K562 (cell line): Measurements from ENCODE around the gene DYNLL1. TPM values are rescaled to one million over a fixed set of nuclear protein-coding genes. Genes with fewer than 3 reads are reported as not detected.

Source experiments
- BRD9 ChIP-seq: fragments of 450-650 bp; IDR thresholded peaks from 2 replicates; pipeline ENCODE4 v1.6.1; 2018; ENCODE audit warnings: low read depth; ENCODE audit not compliant: partially characterized antibody
- CREBBP ChIP-seq: IDR thresholded peaks from one replicate; pipeline ENCODE4 v1.6.1; 2012; ENCODE audit warnings: low read depth, mild to moderate bottlenecking, control low read depth, inconsistent platforms, low read length
- ETV1 ChIP-seq: fragments of 450-650 bp; conservative IDR thresholded peaks from 2 replicates; pipeline ENCODE4 v1.6.1; 2016; ENCODE audit warnings: missing genetic modification characterization, control low read depth, low read depth, missing compliant biosample characterization
- GABPB1 ChIP-seq: sonication (generic); formaldehyde crosslinking; IDR thresholded peaks from 2 replicates; pipeline ENCODE4 v1.8.0; 2022; ENCODE audit warnings: mild to moderate bottlenecking, missing genetic modification reagents
- MGA ChIP-seq: fragments of 450-650 bp; IDR thresholded peaks from 2 replicates; pipeline ENCODE4 v1.6.1; 2016; ENCODE audit warnings: mild to moderate bottlenecking, moderate library complexity
- MXI1 ChIP-seq: IDR thresholded peaks from 2 replicates; pipeline ENCODE4 v1.6.1; 2011; ENCODE audit warnings: low read depth, mild to moderate bottlenecking, improper control_type of control experiment, low read length
- NR0B1 ChIP-seq: fragments of 450-650 bp; IDR thresholded peaks from one replicate; pipeline ENCODE4 v1.6.1; 2018; ENCODE audit warnings: mild to moderate bottlenecking, moderate library complexity; ENCODE audit not compliant: partially characterized antibody
- POLR2AphosphoS5 ChIP-seq: IDR thresholded peaks from 2 replicates; pipeline ENCODE4 v1.6.1; 2011; ENCODE audit warnings: mild to moderate bottlenecking, low read depth, low read length, moderate library complexity; ENCODE audit not compliant: control insufficient read depth, insufficient read depth
- PPARD ChIP-seq: fragments of 250-450 bp; sonication (Bioruptor Pico); IDR thresholded peaks from 2 replicates; pipeline ENCODE4 v1.8.0; 2022; ENCODE audit warnings: inconsistent platforms, mild to moderate bottlenecking, moderate library complexity
- PYGO2 ChIP-seq: fragments of 450-650 bp; IDR thresholded peaks from 2 replicates; pipeline ENCODE4 v1.6.1; 2016; ENCODE audit warnings: mild to moderate bottlenecking, missing genetic modification characterization, moderate library complexity, missing compliant biosample characterization
- RUNX1 ChIP-seq: sonication (generic); IDR thresholded peaks from 2 replicates; pipeline ENCODE4 v1.6.1; 2016; ENCODE audit warnings: antibody characterized with exemption, low read depth
- USF2 ChIP-seq: sonication (generic); formaldehyde crosslinking; IDR thresholded peaks from 2 replicates; pipeline ENCODE4 v1.5.0; 2020; ENCODE audit warnings: missing genetic modification reagents
- YBX1 ChIP-seq: fragments of 450-650 bp; IDR thresholded peaks from 2 replicates; pipeline ENCODE4 v1.7.1; 2016; ENCODE audit warnings: mild to moderate bottlenecking
- ZC3H8 ChIP-seq: fragments of 450-650 bp; IDR thresholded peaks from 2 replicates; pipeline ENCODE4 v1.6.1; 2017
- ZKSCAN8 ChIP-seq: fragments of 200-800 bp; sonication (Bioruptor generic); IDR thresholded peaks from 2 replicates; pipeline ENCODE4 v1.6.1; 2016; ENCODE audit warnings: missing genetic modification characterization, missing compliant biosample characterization
- ZNF143 ChIP-seq: sonication (generic); formaldehyde crosslinking; IDR thresholded peaks from 2 replicates; pipeline ENCODE4 v1.9.0; 2022; ENCODE audit warnings: mild to moderate bottlenecking, missing genetic modification reagents
- ZNF24 ChIP-seq: fragments of 450-650 bp; IDR thresholded peaks from 2 replicates; pipeline ENCODE4 v1.6.1; 2016
- polyA plus RNA-seq, 8 experiments: library from polyadenylated mRNA; depleted of rRNA in 4 of 8; stranded (reverse) in 5 of 8; unstranded in 3 of 8; fragments of >200 nt; fragmentation: Nextera tagmentation in 2 of 8; fragmentation: Illumina TruSeq in 1 of 8; extraction: Ambion mirVana in 2 of 8; extraction: Trizol in 1 of 8; gene quantifications; 2 replicates each; pipeline versions ENCODE4 v1.2.1 to v1.2.3, GENCODE V29; 2011 to 2014; ENCODE audit warnings: inconsistent platforms in 1 of 8, missing spikeins in 1 of 8
- total RNA-seq, 7 experiments: library from RNA; depleted of rRNA in 6 of 7; stranded (reverse); fragments of >200 nt in 6 of 7; fragmentation: Illumina TruSeq in 2 of 7; extraction: Trizol in 2 of 7; gene quantifications; 2 replicates each; pipeline versions ENCODE4 v1.2.1 to v1.2.3, GENCODE V29; 2011 to 2021; ENCODE audit warnings: low replicate concordance in 1 of 7

Gene DYNLL1
- total and polyA plus RNA-seq, 9 of the 15 experiments (the other 6 are each of a cell fraction or from before 2014, with no cell fraction given) = 303 to 1,112 (median 468) TPM

- TF ChIP-seq MGA = no peak
- no peak for TF ChIP-seq RUNX1
- TF ChIP-seq YBX1 = no peak
- no peak for TF ChIP-seq ZKSCAN8 (CRISPR knock-in tag)
- TF ChIP-seq ZNF143 = peak; percentile 83
- peak; percentile 78 for TF ChIP-seq BRD9
- TF ChIP-seq CREBBP = no peak
- no peak for TF ChIP-seq ETV1
- TF ChIP-seq POLR2AphosphoS5 = peak; percentile 95
- no peak for TF ChIP-seq GABPB1 (CRISPR knock-in tag)
- TF ChIP-seq MXI1 = no peak
- no peak for TF ChIP-seq USF2 (CRISPR knock-in tag)
- no peak for TF ChIP-seq PPARD
- no peak for TF ChIP-seq PYGO2 (tag)
- TF ChIP-seq NR0B1 = no peak
- no peak for TF ChIP-seq ZC3H8
- TF ChIP-seq ZNF24 = no peak
These were observed 38.3 kb downstream of the DYNLL1 start, which contains the start of gene RNF10 (continued) for GRCh38 chr12:120534203-120534702.
